MM.1S (cell line): ENCODE measurements around the gene FAM219A.

ENCODE experiments used
- EZH2phosphoT487 ChIP-seq: fragments of 300-600 bp; sonication (generic); IDR thresholded peaks from 2 replicates; pipeline ENCODE4 v1.6.1; 2018; ENCODE audit warnings: antibody characterized with exemption, low read length
- TF ChIP-seq, protein P1 (sequence below): fragments of 300-600 bp; sonication (generic); IDR thresholded peaks from 2 replicates; pipeline ENCODE4 v1.5.1; 2016; ENCODE audit warnings: antibody characterized with exemption, low read length, mixed read lengths

DNA sequence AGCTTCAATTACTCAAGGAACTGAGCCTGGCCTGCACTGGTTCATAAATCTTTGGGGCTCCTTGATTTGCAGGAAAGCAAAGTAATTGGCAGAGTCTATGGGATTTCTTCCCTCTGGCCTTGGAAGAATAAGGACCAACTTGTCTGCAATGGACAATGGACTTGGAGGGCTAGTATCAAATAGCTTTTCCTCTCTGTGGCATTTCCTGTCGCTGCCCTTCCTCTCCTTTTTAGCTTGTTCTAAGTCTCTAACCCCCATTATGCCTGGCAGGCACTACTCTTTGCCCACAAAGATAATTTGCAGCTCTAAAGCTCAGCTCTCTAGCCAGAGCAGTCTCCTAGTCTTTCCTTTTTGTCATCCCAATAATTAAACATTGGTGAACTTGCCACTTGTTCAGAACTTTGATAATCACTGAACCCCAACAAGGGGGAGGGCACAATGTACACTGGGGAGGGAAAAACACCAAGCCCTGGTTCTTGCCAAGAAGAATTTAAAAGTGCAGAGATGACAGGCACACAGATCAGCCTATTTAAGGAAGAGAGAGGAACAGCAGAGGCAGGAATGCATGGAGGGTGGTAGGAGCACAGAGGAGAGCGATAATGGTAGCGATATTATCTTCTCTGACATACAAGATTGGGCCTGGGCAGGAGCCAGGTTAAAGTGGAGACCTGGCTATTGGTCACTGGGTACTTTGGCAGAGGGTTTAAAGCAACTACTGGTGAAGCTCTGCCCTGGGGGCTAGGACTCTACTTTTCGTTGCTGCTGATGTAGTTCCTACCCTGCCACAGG, 38.5 kb downstream of the FAM219A start:
- TF ChIP-seq, protein P1, sequence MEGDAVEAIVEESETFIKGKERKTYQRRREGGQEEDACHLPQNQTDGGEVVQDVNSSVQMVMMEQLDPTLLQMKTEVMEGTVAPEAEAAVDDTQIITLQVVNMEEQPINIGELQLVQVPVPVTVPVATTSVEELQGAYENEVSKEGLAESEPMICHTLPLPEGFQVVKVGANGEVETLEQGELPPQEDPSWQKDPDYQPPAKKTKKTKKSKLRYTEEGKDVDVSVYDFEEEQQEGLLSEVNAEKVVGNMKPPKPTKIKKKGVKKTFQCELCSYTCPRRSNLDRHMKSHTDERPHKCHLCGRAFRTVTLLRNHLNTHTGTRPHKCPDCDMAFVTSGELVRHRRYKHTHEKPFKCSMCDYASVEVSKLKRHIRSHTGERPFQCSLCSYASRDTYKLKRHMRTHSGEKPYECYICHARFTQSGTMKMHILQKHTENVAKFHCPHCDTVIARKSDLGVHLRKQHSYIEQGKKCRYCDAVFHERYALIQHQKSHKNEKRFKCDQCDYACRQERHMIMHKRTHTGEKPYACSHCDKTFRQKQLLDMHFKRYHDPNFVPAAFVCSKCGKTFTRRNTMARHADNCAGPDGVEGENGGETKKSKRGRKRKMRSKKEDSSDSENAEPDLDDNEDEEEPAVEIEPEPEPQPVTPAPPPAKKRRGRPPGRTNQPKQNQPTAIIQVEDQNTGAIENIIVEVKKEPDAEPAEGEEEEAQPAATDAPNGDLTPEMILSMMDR: no peak
- no peak for TF ChIP-seq EZH2phosphoT487
